ENCODE measurements around the gene FLT3LG.

GRCh38 chr19:49450405-49450804 lies 23.6 kb upstream of the FLT3LG start:
- TF ChIP-seq, protein P1, sequence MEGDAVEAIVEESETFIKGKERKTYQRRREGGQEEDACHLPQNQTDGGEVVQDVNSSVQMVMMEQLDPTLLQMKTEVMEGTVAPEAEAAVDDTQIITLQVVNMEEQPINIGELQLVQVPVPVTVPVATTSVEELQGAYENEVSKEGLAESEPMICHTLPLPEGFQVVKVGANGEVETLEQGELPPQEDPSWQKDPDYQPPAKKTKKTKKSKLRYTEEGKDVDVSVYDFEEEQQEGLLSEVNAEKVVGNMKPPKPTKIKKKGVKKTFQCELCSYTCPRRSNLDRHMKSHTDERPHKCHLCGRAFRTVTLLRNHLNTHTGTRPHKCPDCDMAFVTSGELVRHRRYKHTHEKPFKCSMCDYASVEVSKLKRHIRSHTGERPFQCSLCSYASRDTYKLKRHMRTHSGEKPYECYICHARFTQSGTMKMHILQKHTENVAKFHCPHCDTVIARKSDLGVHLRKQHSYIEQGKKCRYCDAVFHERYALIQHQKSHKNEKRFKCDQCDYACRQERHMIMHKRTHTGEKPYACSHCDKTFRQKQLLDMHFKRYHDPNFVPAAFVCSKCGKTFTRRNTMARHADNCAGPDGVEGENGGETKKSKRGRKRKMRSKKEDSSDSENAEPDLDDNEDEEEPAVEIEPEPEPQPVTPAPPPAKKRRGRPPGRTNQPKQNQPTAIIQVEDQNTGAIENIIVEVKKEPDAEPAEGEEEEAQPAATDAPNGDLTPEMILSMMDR (conservative IDR thresholded peaks at IDR 0.05; ENCODE audit: low read length) = no peak
- no peak for TF ChIP-seq EZH2phosphoT487 (IDR thresholded peaks at IDR 0.05; ENCODE audit: borderline replicate concordance, low read depth, low read length)

Data from OCI-LY7 (cell line).